GM12878 (cell line): ENCODE results near the gene RAB3B.
"Not testable (repeated sequence)": the region's sequence is repeated elsewhere in the genome, so short reads cannot be mapped to it uniquely, and the experiment has no call there.

Experiments used
- BRCA1 ChIP-seq: IDR thresholded peaks from 2 replicates; pipeline ENCODE4 v1.6.1; 2011; ENCODE audit warnings: low read depth, low read length, improper control_type of control experiment
- CEBPB ChIP-seq, 2 experiments: fragments of 150-350 bp in 1 of 2; IDR thresholded peaks; 2 replicates each; pipeline ENCODE4 v1.6.1; 2012 to 2014; ENCODE audit warnings: low read depth in 2 of 2, low read length in 2 of 2, borderline replicate concordance in 1 of 2, inconsistent platforms in 1 of 2
- EP300 ChIP-seq, 2 experiments: fragments of 150-350 bp in 1 of 2; IDR thresholded peaks; 2 replicates each; pipeline ENCODE4 v1.6.1; 2011 to 2012; ENCODE audit warnings: low read depth in 2 of 2, low read length in 2 of 2, borderline replicate concordance in 1 of 2, improper control_type of control experiment in 1 of 2, inconsistent platforms in 1 of 2; ENCODE audit not compliant: control insufficient read depth in 1 of 2
- NFYA ChIP-seq: IDR thresholded peaks from 2 replicates; pipeline ENCODE4 v1.6.1; 2011; ENCODE audit warnings: low read depth, mild to moderate bottlenecking, low read length, improper control_type of control experiment, borderline replicate concordance
- POLR2A ChIP-seq: IDR thresholded peaks from 2 replicates; pipeline ENCODE4 v1.6.1; 2011; ENCODE audit warnings: low read depth, mild to moderate bottlenecking, low read length
- SUZ12 ChIP-seq: fragments of 200-600 bp; sonication (generic); IDR thresholded peaks from one replicate; pipeline ENCODE4 v1.6.1; 2018; ENCODE audit warnings: antibody characterized with exemption, mild to moderate bottlenecking; ENCODE audit not compliant: unreplicated experiment
- TF ChIP-seq, protein P1 (sequence below), 3 experiments: IDR thresholded peaks in 2 of 3; conservative IDR thresholded peaks in 1 of 3; 2 replicates each; pipeline ENCODE4 v1.5.1; 2011; ENCODE audit warnings: low read depth in 3 of 3, low read length in 3 of 3, mild to moderate bottlenecking in 3 of 3, control low read depth in 2 of 3, moderate library complexity in 2 of 3, inconsistent platforms in 1 of 3, mixed read lengths in 1 of 3; ENCODE audit not compliant: control insufficient read depth in 2 of 3, insufficient read depth in 1 of 3; ENCODE audit errors: extremely low read depth in 1 of 3

DNA sequence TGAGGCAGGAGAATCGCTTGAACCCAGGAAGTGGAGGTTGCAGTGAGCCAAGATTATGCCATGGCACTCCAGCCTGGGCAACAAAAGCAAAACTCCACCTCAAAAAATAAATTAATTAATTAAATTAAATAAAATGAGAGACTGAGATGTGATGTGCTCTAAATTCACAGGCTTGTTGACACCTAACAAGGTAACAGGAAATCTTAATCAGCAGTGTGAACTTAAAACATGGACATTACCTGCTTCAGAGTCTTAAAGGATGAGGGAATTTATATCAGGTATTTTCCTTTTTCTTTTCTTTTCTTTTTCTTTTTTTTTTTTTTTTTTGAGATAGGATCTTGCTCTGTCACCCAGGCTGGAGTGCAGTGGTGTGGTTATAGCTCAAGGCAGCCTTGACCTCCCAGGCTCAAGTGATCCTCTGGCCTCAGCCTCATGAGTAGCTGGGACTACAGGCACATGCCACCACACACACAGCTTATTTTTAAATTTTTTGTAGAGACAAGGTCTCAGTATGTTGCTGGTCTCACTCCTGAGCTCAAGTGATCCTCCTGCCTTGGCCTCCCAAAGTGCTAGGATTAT is 23.2 kb downstream of the RAB3B start:
- TF ChIP-seq POLR2A; EP300 (IDR thresholded peaks at IDR 0.05; ENCODE audit: borderline replicate concordance in 1 of 2, control insufficient read depth in 1 of 2, low read depth in 2 of 2, low read length in 2 of 2); SUZ12; NFYA; BRCA1; CEBPB (IDR thresholded peaks at IDR 0.05; ENCODE audit: borderline replicate concordance in 1 of 2, low read depth in 2 of 2, low read length in 2 of 2): not testable (repeated sequence)
- TF ChIP-seq, protein P1, sequence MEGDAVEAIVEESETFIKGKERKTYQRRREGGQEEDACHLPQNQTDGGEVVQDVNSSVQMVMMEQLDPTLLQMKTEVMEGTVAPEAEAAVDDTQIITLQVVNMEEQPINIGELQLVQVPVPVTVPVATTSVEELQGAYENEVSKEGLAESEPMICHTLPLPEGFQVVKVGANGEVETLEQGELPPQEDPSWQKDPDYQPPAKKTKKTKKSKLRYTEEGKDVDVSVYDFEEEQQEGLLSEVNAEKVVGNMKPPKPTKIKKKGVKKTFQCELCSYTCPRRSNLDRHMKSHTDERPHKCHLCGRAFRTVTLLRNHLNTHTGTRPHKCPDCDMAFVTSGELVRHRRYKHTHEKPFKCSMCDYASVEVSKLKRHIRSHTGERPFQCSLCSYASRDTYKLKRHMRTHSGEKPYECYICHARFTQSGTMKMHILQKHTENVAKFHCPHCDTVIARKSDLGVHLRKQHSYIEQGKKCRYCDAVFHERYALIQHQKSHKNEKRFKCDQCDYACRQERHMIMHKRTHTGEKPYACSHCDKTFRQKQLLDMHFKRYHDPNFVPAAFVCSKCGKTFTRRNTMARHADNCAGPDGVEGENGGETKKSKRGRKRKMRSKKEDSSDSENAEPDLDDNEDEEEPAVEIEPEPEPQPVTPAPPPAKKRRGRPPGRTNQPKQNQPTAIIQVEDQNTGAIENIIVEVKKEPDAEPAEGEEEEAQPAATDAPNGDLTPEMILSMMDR (IDR thresholded peaks at IDR 0.05 in 2 of 3, conservative IDR thresholded peaks at IDR 0.05 in 1 of 3; ENCODE audit: control insufficient read depth in 2 of 3, extremely low read depth in 1 of 3, insufficient read depth in 1 of 3, low read depth in 3 of 3, low read length in 3 of 3), result not testable (repeated sequence)
